Stimulated activated CD8-positive, alpha-beta memory T cell treated with anti-CD3 and anti-CD28 coated beads, Interleukin-12 subunit alpha, Interleukin-12 subunit beta, amount 100 ng/mL, for 4 hours (primary cell): ENCODE data around the gene CAMK1.
A peak's percentile ranks its signal among the peaks of the same experiment; 100 is the strongest.

Experiments used
- DNase-seq: peaks from one replicate; pipeline ENCODE4 v3.0.0-alpha.2; 2020; ENCODE audit warnings: low read depth

Gene CAMK1

GRCh38 chr3:9769426-9770275, at the start of gene CAMK1:
TSS of gene CAMK1 (minus strand) at chr3:9769947. CDS start at chr3:9767749, 2,198 bp downstream.
- DNase-seq, result peak; percentile 41

- DNase-seq, result no peak
Observed at GRCh38 chr3:9818666-9819335, 49.1 kb upstream of the CAMK1 start.

GRCh38 chr3:9817436-9817835, 47.7 kb upstream of the CAMK1 start:
- DNase-seq, result no peak

GRCh38 chr3:9815986-9816385, 46.2 kb upstream of the CAMK1 start:
- no peak for DNase-seq

GRCh38 chr3:9812870-9813483, 43.2 kb upstream of the CAMK1 start:
- no peak for DNase-seq

- no peak for DNase-seq
Observed at GRCh38 chr3:9810846-9811245, 41.1 kb upstream of the CAMK1 start.

GRCh38 chr3:9810433-9810770, 40.7 kb upstream of the CAMK1 start:
- no peak for DNase-seq

- peak; percentile 10 for DNase-seq
Observed at GRCh38 chr3:9809615-9810432, 40.1 kb upstream of the CAMK1 start, which contains the start of gene TTLL3. TSS of gene TTLL3 (plus strand) at chr3:9810262. CDS start at chr3:9810662, 400 bp downstream.

- DNase-seq, result no peak
Observed at GRCh38 chr3:9809239-9809614, 39.5 kb upstream of the CAMK1 start.

GRCh38 chr3:9808345-9809037, 38.7 kb upstream of the CAMK1 start:
- no peak for DNase-seq

GRCh38 chr3:9807981-9808344, 38.2 kb upstream of the CAMK1 start:
- no peak for DNase-seq

- DNase-seq, result no peak
Observed at GRCh38 chr3:9806688-9807589, 37.2 kb upstream of the CAMK1 start.

- no peak for DNase-seq
Observed at GRCh38 chr3:9806137-9806536, 36.4 kb upstream of the CAMK1 start.

- no peak for DNase-seq
Observed at GRCh38 chr3:9804996-9805395, 35.2 kb upstream of the CAMK1 start.

- no peak for DNase-seq
Observed at GRCh38 chr3:9803494-9803893, 33.7 kb upstream of the CAMK1 start.

GRCh38 chr3:9800529-9800928, 30.8 kb upstream of the CAMK1 start:
- DNase-seq, result no peak

- DNase-seq, result no peak
Observed at GRCh38 chr3:9797196-9797945, 27.6 kb upstream of the CAMK1 start.

GRCh38 chr3:9795207-9795606, 25.5 kb upstream of the CAMK1 start:
- DNase-seq, result no peak

- no peak for DNase-seq
Observed at GRCh38 chr3:9794400-9794799, 24.7 kb upstream of the CAMK1 start.
